A549 (cell line): Measurements from ENCODE around the gene NFASC. TPM values are rescaled to one million over a fixed set of nuclear protein-coding genes. Genes with fewer than 3 reads are reported as not detected.

ENCODE experiments used
- ATAC-seq, 2 experiments: fragments of 200-7000 bp in 1 of 2; fragments of >200 bp in 1 of 2; cut with Nextera tagmentation in 1 of 2; cut with Tn5 transposase in 1 of 2; 3 replicates each; pipeline versions ENCODE4 v1.8.0 to v1.9.1; 2018 to 2020; ENCODE audit warnings: mild to moderate bottlenecking in 1 of 2, moderate library complexity in 1 of 2
- CTCF ChIA-PET: fragments of 300-600 bp; sonication (Branson Sonifier 250); formaldehyde crosslinking; extraction: SDS; loops from one replicate; lab custom pipeline; 2021; ENCODE audit warnings: antibody characterized with exemption, inconsistent platforms; lab: Yijun Ruan, JAX
- POLR2A ChIA-PET: fragments of 350-600 bp; formaldehyde crosslinking; extraction: SDS; loops from one replicate; lab custom pipeline; 2021; ENCODE audit warnings: antibody characterized with exemption, inconsistent platforms; lab: Yijun Ruan, JAX
- DNase-seq, 2 experiments: peaks; one replicate each; pipeline versions ENCODE4 v3.0.0 to v3.0.0-alpha.2; 2011 to 2016; ENCODE audit warnings: low read depth in 1 of 2, low spot score in 1 of 2
- FAIRE-seq: peaks from 2 replicates; lab custom pipeline; 2011; peaks lifted over from hg19 to GRCh38; lab: Jason Lieb, UNC
- H3K27ac ChIP-seq, 2 experiments: fragments of >200 bp; sonication (Bioruptor Twin); formaldehyde crosslinking; 3 replicates each; pipeline ENCODE4 v1.5.1; 2016 to 2017
- H3K4me1 ChIP-seq: fragments of >200 bp; sonication (Bioruptor Twin); formaldehyde crosslinking; 3 replicates; pipeline ENCODE4 v1.6.1; 2016
- H3K4me2 ChIP-seq: fragments of >200 bp; sonication (Bioruptor Twin); formaldehyde crosslinking; 3 replicates; pipeline ENCODE4 v1.6.1; 2016
- H3K4me3 ChIP-seq: fragments of >200 bp; sonication (Bioruptor Twin); formaldehyde crosslinking; 3 replicates; pipeline ENCODE4 v1.5.1; 2016
- H3K9me3 ChIP-seq: fragments of >200 bp; sonication (Bioruptor Twin); formaldehyde crosslinking; 3 replicates; pipeline ENCODE4 v1.6.1; 2016
- CBX2 ChIP-seq: fragments of 200-600 bp; sonication (generic); IDR thresholded peaks from 2 replicates; pipeline ENCODE4 v1.6.1; 2016; ENCODE audit warnings: low read depth, mild to moderate bottlenecking, borderline replicate concordance
- CBX8 ChIP-seq: fragments of 200-600 bp; sonication (generic); IDR thresholded peaks from 2 replicates; pipeline ENCODE4 v1.6.1; 2016
- CHD4 ChIP-seq: fragments of 200-600 bp; sonication (generic); IDR thresholded peaks from 2 replicates; pipeline ENCODE4 v1.6.1; 2016; ENCODE audit warnings: antibody characterized with exemption, mild to moderate bottlenecking, borderline replicate concordance
- EHF ChIP-seq: fragments of 250-450 bp; sonication (Bioruptor Pico); IDR thresholded peaks from 2 replicates; pipeline ENCODE4 v1.5.0; 2020; ENCODE audit warnings: mild to moderate bottlenecking
- EHMT2 ChIP-seq: fragments of 200-600 bp; sonication (generic); IDR thresholded peaks from 2 replicates; pipeline ENCODE4 v1.6.1; 2016; ENCODE audit warnings: antibody characterized with exemption, low read depth, mild to moderate bottlenecking, moderate library complexity
- FOSL2 ChIP-seq, 2 experiments: fragments of 450-650 bp in 1 of 2; fragments of >200 bp in 1 of 2; sonication (Bioruptor Twin) in 1 of 2; formaldehyde crosslinking; IDR thresholded peaks; 2 replicates each; pipeline versions ENCODE4 v1.5.0 to v1.6.1; 2016 to 2020; ENCODE audit warnings: mild to moderate bottlenecking in 1 of 2, moderate library complexity in 1 of 2
- GATA3 ChIP-seq: IDR thresholded peaks from 2 replicates; pipeline ENCODE4 v1.6.1; 2012; ENCODE audit warnings: borderline replicate concordance
- HDAC2 ChIP-seq: fragments of 200-600 bp; sonication (generic); IDR thresholded peaks from 2 replicates; pipeline ENCODE4 v1.6.1; 2016
- HEYL ChIP-seq: fragments of 250-450 bp; sonication (Bioruptor Pico); IDR thresholded peaks from 2 replicates; pipeline ENCODE4 v1.8.0; 2021; ENCODE audit warnings: mild to moderate bottlenecking, moderate library complexity
- HOXA7 ChIP-seq: fragments of 250-450 bp; sonication (Bioruptor Pico); IDR thresholded peaks from 2 replicates; pipeline ENCODE4 v1.5.0; 2020; ENCODE audit warnings: mild to moderate bottlenecking, moderate library complexity
- HOXB13 ChIP-seq: fragments of 250-450 bp; sonication (Bioruptor Pico); IDR thresholded peaks from 2 replicates; pipeline ENCODE4 v1.5.0; 2020; ENCODE audit warnings: low read depth, mild to moderate bottlenecking, moderate library complexity
- HOXB5 ChIP-seq: fragments of 250-450 bp; sonication (Bioruptor Pico); IDR thresholded peaks from 2 replicates; pipeline ENCODE4 v1.5.0; 2020; ENCODE audit warnings: mild to moderate bottlenecking, moderate library complexity
- MYC ChIP-seq: IDR thresholded peaks from 2 replicates; pipeline ENCODE4 v1.6.1; 2012; ENCODE audit warnings: mild to moderate bottlenecking, inconsistent platforms, low read length, improper control_type of control experiment, borderline replicate concordance
- NFE2L2 ChIP-seq: fragments of 150-350 bp; conservative IDR thresholded peaks from 2 replicates; pipeline ENCODE4 v1.6.1; 2014; ENCODE audit warnings: low read length
- NPAS2 ChIP-seq: fragments of 250-450 bp; sonication (Bioruptor Pico); IDR thresholded peaks from 2 replicates; pipeline ENCODE4 v1.8.0; 2022; ENCODE audit warnings: mild to moderate bottlenecking, moderate library complexity, borderline replicate concordance
- NR3C1 ChIP-seq: fragments of >200 bp; sonication (Bioruptor Twin); formaldehyde crosslinking; IDR thresholded peaks from 3 replicates; pipeline ENCODE4 v1.6.1; 2017
- POLR2A ChIP-seq: IDR thresholded peaks from 2 replicates; pipeline ENCODE4 v1.6.1; 2012; ENCODE audit warnings: mild to moderate bottlenecking, low read length
- POLR2AphosphoS2 ChIP-seq: conservative IDR thresholded peaks from 2 replicates; pipeline ENCODE4 v1.6.1; 2012; ENCODE audit warnings: low read length, improper control_type of control experiment, inconsistent platforms
- RAD21 ChIP-seq, 2 experiments: fragments of >200 bp in 1 of 2; sonication (Bioruptor Twin) in 1 of 2; formaldehyde crosslinking in 1 of 2; IDR thresholded peaks in 1 of 2; conservative IDR thresholded peaks in 1 of 2; 2 replicates in 1 of 2; 3 replicates in 1 of 2; pipeline ENCODE4 v1.6.1; 2012 to 2018; ENCODE audit warnings: inconsistent platforms in 1 of 2
- RFX5 ChIP-seq: fragments of 450-650 bp; IDR thresholded peaks from 2 replicates; pipeline ENCODE4 v1.7.1; 2014; ENCODE audit warnings: antibody characterized with exemption, mild to moderate bottlenecking, moderate library complexity
- SMC3 ChIP-seq: fragments of >200 bp; sonication (Bioruptor Twin); formaldehyde crosslinking; IDR thresholded peaks from 3 replicates; pipeline ENCODE4 v1.6.1; 2018; ENCODE audit warnings: inconsistent platforms
- TP53 ChIP-seq: fragments of 250-450 bp; sonication (Bioruptor Pico); IDR thresholded peaks from 2 replicates; pipeline ENCODE4 v1.5.0; 2021; ENCODE audit warnings: mild to moderate bottlenecking, moderate library complexity
- ZFP36 ChIP-seq: fragments of 450-650 bp; IDR thresholded peaks from 2 replicates; pipeline ENCODE4 v1.6.1; 2014; ENCODE audit warnings: borderline replicate concordance; ENCODE audit not compliant: partially characterized antibody
- ZNF302 ChIP-seq: fragments of 250-450 bp; sonication (Bioruptor Pico); IDR thresholded peaks from 2 replicates; pipeline ENCODE4 v1.9.0; 2021; ENCODE audit warnings: inconsistent platforms, mild to moderate bottlenecking, moderate library complexity
- WGBS: methylation state at CpG from one replicate; pipeline ENCODE4 v1.1.6; 2017; ENCODE audit errors: missing lambda C conversion rate; 5-methylcytosine and 5-hydroxymethylcytosine counted together
- polyA plus RNA-seq, 4 experiments: library from polyadenylated mRNA; depleted of rRNA in 3 of 4; stranded (reverse); fragments of >200 nt; fragmentation: RNase III in 1 of 4; extraction: RNeasy Plus Mini Kit Qiagen cat#74134 plus additional on column Dnase treatment in 1 of 4; gene quantifications; 2 replicates in 3 of 4; 3 replicates in 1 of 4; pipeline ENCODE4 v1.2.3, GENCODE V29; 2011 to 2017
- TF ChIP-seq, protein P1 (sequence below): fragments of 150-350 bp; IDR thresholded peaks from 2 replicates; pipeline ENCODE4 v1.6.1; 2014; ENCODE audit warnings: low read depth, mild to moderate bottlenecking, low read length
- TF ChIP-seq, protein P2 (sequence below): IDR thresholded peaks from 2 replicates; pipeline ENCODE4 v1.6.1; 2012
- TF ChIP-seq, protein P3 (sequence below): fragments of >200 bp; sonication (Bioruptor Twin); formaldehyde crosslinking; IDR thresholded peaks from 3 replicates; pipeline ENCODE4 v1.6.1; 2016

The NFASC gene
- polyA plus RNA-seq, 2 of the 4 experiments (the other 2 are of a cell fraction): 0.27 to 0.39 TPM

DNA sequence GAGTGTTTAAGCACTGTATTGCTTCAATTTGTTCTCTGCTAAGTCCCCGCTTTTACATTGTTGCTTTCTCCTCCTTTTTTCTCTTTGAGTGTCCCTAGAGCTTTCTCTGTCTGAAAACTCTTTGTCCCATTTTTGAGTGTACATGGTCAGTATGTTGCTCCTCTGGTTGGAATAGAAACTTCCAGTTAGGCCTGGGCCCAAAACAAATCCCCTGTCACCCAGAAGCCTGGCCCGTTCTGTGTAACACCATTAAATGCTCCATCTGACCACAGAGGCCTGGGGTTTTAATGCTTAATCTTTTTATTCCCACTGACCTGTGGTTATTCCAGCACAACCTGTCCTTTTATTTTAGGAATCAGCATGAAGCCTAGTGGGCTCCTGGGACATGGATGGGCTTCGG is 28.3 kb upstream of the NFASC start:
- Histone ChIP-seq H3K4me1 (no peaks in the 10 kb centered on the region), H3K4me3 (no peak overlapping the region), H3K27ac (no peak overlapping the region), H3K4me2 (no peak overlapping the region), H3K9me3 (no peaks in the 10 kb centered on the region)
- 37% methylated on average over 3 of the region's 3 CpGs for WGBS
- TF ChIP-seq CBX8 (no peak), FOSL2 (IDR thresholded peaks at IDR 0.05) (no peak), FOSL2 (CRISPR knock-in tag; IDR thresholded peaks at IDR 0.05) (no peak), TP53 (CRISPR knock-in tag) (no peak), RAD21 (conservative IDR thresholded peaks at IDR 0.05 in 1 of 2, IDR thresholded peaks at IDR 0.05 in 1 of 2) (no peak), RFX5 (no peak), POLR2A (no peak), EHMT2 (no peak), CBX2 (no peak)
- TF ChIP-seq, protein P1, sequence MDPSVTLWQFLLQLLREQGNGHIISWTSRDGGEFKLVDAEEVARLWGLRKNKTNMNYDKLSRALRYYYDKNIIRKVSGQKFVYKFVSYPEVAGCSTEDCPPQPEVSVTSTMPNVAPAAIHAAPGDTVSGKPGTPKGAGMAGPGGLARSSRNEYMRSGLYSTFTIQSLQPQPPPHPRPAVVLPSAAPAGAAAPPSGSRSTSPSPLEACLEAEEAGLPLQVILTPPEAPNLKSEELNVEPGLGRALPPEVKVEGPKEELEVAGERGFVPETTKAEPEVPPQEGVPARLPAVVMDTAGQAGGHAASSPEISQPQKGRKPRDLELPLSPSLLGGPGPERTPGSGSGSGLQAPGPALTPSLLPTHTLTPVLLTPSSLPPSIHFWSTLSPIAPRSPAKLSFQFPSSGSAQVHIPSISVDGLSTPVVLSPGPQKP: no peak
- POLR2A ChIA-PET: no interaction called here
- CTCF ChIA-PET: interaction anchor here (1.0 to 2.2 kb wide), 2 partner anchors 9 to 35 kb away, joined by 3 to 21 read pairs; no protein-coding TSS in a partner anchor
- no peak for FAIRE-seq
- DNase-seq: no peak
- no peak for ATAC-seq

DNA sequence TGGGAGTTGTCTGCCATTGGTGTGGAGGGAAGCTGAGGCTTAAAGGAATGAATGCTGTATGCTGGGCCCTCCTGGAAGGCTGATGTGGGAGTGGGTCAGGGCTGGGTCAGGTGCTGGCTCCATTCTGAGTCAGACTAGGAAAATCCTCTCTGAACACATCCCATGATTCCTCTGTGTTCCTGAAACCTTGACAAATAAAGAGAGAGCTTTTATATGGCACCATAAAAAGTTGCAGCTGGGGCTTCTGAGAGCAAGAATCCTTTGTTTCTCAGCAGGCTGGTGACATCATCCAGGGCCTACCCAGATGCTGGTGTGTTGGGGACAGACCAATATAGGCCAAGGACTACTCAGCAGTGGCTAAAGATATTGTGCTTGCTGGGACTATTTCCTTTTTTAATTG is 27.8 kb upstream of the NFASC start:
- CTCF ChIA-PET: no interaction called here
- Histone ChIP-seq H3K4me3 (no peak overlapping the region), H3K4me2 (no peak overlapping the region), H3K4me1 (no peaks in the 10 kb centered on the region), H3K27ac (no peak overlapping the region), H3K9me3 (no peaks in the 10 kb centered on the region)
- POLR2A ChIA-PET: no interaction called here
- TF ChIP-seq HEYL (CRISPR knock-in tag): no peak
- TF ChIP-seq HOXA7 (CRISPR knock-in tag): no peak
- no peak for TF ChIP-seq GATA3
- TF ChIP-seq ZNF302 (CRISPR knock-in tag): no peak
- no peak for TF ChIP-seq NR3C1
- TF ChIP-seq, protein P2, sequence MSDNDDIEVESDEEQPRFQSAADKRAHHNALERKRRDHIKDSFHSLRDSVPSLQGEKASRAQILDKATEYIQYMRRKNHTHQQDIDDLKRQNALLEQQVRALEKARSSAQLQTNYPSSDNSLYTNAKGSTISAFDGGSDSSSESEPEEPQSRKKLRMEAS: no peak
- TF ChIP-seq FOSL2 (IDR thresholded peaks at IDR 0.05): no peak
- no peak for TF ChIP-seq FOSL2 (CRISPR knock-in tag; IDR thresholded peaks at IDR 0.05)
- no peak for TF ChIP-seq HOXB13 (CRISPR knock-in tag)
- TF ChIP-seq SMC3: no peak
- TF ChIP-seq CHD4: no peak
- TF ChIP-seq POLR2AphosphoS2: no peak
- TF ChIP-seq, protein P3, sequence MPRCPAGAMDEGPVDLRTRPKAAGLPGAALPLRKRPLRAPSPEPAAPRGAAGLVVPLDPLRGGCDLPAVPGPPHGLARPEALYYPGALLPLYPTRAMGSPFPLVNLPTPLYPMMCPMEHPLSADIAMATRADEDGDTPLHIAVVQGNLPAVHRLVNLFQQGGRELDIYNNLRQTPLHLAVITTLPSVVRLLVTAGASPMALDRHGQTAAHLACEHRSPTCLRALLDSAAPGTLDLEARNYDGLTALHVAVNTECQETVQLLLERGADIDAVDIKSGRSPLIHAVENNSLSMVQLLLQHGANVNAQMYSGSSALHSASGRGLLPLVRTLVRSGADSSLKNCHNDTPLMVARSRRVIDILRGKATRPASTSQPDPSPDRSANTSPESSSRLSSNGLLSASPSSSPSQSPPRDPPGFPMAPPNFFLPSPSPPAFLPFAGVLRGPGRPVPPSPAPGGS: no peak
- TF ChIP-seq MYC: no peak
- no peak for TF ChIP-seq HDAC2
- no peak for TF ChIP-seq HOXB5 (CRISPR knock-in tag)
- TF ChIP-seq, protein P1: no peak
- no peak for FAIRE-seq
- DNase-seq: no peak
- no peak for ATAC-seq

DNA sequence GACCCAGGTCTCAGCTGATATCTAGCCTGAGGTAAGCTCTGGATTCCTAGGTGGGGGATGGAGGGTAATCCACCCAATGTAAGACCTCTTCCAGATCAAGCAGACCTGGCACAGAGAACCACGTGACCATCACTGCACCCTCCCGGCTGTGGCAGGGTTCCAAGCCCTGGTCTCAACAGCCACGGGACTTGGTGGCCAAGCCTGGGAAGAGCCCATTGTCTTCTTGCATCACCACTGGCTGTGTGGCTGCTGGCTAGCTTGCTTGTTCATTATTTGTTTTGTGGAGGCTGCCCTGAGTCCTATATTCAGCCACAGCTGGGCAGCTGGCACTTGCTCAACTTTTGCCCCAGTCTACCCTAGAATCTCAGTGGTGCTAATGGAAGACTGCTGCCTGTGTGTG is 24.1 kb upstream of the NFASC start:
- DNase-seq: no peak
- 8% methylated on average over 3 of the region's 3 CpGs for WGBS
- Histone ChIP-seq H3K4me1 (no peaks in the 10 kb centered on the region), H3K27ac (no peak overlapping the region), H3K9me3 (no peaks in the 10 kb centered on the region), H3K4me2 (no peak overlapping the region), H3K4me3 (no peak overlapping the region)
- FAIRE-seq: no peak
- no peak for ATAC-seq
- ChIA-PET CTCF (interaction anchor here (0.8 to 1.8 kb wide), 4 partner anchors 18 to 129 kb away, joined by 3 to 4 read pairs (median 3); no protein-coding TSS in a partner anchor), POLR2A (no interaction called here)
- TF ChIP-seq NFE2L2 (no peak), HDAC2 (no peak), GATA3 (no peak), ZFP36 (no peak), FOSL2 (IDR thresholded peaks at IDR 0.05) (no peak), FOSL2 (CRISPR knock-in tag; IDR thresholded peaks at IDR 0.05) (no peak), EHF (CRISPR knock-in tag) (no peak), RFX5 (no peak), NPAS2 (CRISPR knock-in tag) (no peak)
